T-helper 2 cell treated with Interferon-gamma antibody and Interleukin-4, amounts not matched to agents 5 μg/mL and 100 μg/mL, for 36 hours (primary cell): ENCODE measurements around the gene CNBD2.
"Not testable (repeated sequence)": the region's sequence is repeated elsewhere in the genome, so short reads cannot be mapped to it uniquely, and the experiment has no call there.

Source experiments
- DNase-seq: peaks from one replicate; pipeline ENCODE4 v3.0.0; 2021; ENCODE audit warnings: low spot score
- H3K27ac Mint-ChIP-seq: one replicate; pipeline ENCODE4 v1.8.0; 2021; ENCODE audit warnings: mild to moderate bottlenecking, mixed read lengths
- H3K27me3 Mint-ChIP-seq: one replicate; pipeline ENCODE4 v1.8.0; 2021; ENCODE audit warnings: low read depth, mixed read lengths
- H3K36me3 Mint-ChIP-seq: one replicate; pipeline ENCODE4 v1.8.0; 2021; ENCODE audit warnings: low read depth, mixed read lengths
- H3K4me1 Mint-ChIP-seq: one replicate; pipeline ENCODE4 v1.8.0; 2021; ENCODE audit warnings: low read depth, mixed read lengths
- H3K4me3 Mint-ChIP-seq: one replicate; pipeline ENCODE4 v1.8.0; 2022; ENCODE audit warnings: mild to moderate bottlenecking, moderate library complexity, mixed read lengths
- H3K9me3 Mint-ChIP-seq: one replicate; pipeline ENCODE4 v1.8.0; 2021; ENCODE audit warnings: mixed read lengths

Gene CNBD2

DNA sequence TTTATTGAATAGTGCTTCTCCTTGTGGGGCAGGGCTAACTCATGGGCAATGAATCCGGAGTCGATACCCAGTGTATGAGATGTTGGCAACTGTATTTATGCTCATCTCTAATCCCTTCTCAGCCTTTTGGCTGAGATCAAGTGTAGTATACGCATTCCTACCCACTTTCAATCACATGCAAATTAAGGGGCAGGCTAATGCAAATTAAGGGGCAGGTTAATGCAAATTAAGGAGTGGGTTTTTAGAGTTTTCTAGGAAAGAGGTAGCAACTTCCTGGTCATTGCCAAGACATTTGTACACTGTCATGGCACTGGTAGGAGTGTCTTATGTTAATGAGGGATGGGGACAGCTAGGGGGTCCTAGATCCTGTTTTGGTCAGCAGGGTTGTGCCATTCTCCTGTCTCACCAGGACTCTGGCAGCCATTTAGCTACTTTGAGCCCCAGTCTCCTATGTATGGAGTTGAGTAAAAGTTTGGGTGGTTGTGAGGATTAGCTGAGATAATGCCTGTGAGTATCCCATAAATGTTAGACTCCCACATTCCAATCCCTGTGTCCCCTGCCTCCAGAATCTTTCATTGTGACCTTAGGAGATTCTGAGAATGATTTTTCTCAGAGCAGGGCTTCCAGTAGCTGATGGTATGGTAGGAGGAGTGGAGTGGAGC lies at the start of gene CNBD2:
Gene CNBD2, plus strand, starts transcription at position 612 of the 662 bp plus-strand sequence. CDS start 173 bp downstream, outside the sequence.
- Mint-ChIP-seq H3K27ac (no peak within 1 kb of the TSS), H3K4me1 (peaks cover 7% of the 10 kb centered on the region), H3K9me3 (no peaks in the 10 kb centered on the region), H3K4me3 (no peak within 1 kb of the TSS), H3K36me3 (no peaks in the 10 kb centered on the region), H3K27me3 (peaks cover 3% of the 10 kb centered on the region)
- DNase-seq, result no peak

DNA sequence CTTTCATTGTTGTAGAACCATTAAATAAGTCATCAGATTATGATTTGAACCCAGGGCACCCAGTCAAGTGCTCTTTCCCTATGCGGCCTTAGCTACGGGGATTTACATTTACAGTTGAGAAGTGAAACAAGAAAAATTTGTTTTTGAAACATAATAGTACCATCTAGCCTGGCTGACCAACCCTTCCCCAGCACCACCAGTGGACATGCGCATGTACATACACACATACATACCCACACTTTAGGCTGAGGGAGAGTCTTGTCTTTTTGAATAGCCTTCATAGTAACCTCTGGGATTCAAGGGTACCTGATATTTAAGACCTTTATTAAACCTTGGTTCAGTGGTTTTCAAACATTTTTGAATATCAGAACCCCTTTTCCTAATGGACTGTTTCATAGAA lies 47.9 kb upstream of the CNBD2 start:
- Mint-ChIP-seq H3K9me3 (no peaks in the 10 kb centered on the region), H3K4me3 (no peak overlapping the region), H3K27me3 (no peaks in the 10 kb centered on the region), H3K27ac (no peak overlapping the region), H3K4me1 (no peaks in the 10 kb centered on the region), H3K36me3 (peaks cover 23% of the 10 kb centered on the region)
- DNase-seq, result no peak

DNA sequence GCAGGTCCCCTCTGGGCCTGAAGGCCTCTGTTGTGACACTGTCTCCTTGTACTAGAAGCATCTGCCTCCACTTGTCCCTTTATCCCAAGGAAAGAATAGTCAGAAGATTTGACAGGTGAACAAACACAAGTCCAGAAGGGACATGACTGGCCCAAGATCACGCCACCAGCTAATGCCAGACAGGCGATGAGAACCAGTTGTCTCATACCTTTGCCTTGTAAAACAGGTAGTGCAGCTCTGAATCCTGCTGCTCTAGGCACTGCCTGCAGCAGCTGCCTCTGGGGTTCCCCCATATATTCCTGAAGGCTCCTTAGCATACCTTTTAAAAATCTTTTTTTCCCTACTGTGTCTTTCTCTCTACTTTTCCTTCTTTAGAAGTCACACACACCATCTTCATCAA lies 39.1 kb upstream of the CNBD2 start:
- no peak for DNase-seq
- H3K27ac Mint-ChIP-seq, result no peak overlapping the region
- H3K27me3 Mint-ChIP-seq, result no peaks in the 10 kb centered on the region
- peaks cover 4% of the 10 kb centered on the region for H3K4me1 Mint-ChIP-seq
- no peaks in the 10 kb centered on the region for H3K9me3 Mint-ChIP-seq
- H3K4me3 Mint-ChIP-seq, result no peak overlapping the region
- peaks cover 24% of the 10 kb centered on the region for H3K36me3 Mint-ChIP-seq

DNA sequence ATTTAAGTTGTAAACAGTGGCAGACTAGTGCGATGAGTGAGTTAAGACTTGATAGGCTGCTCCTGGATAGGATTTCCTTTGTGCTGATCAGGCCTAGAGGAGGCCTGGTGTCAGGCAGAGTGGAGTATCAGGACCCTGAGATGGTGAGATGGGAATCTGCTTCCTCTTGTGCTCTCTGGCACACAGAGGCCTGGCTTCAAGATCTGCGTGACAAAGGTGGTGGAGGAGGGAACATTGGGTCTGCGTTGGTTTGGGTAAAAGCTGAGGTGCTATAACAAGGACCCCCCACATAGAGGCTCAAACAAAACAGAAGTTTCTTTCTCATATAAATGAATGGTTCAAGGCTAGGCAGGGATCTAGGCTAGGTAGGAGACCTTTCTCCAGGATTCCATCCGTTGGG lies 34.3 kb upstream of the CNBD2 start:
- no peak overlapping the region for H3K27ac Mint-ChIP-seq
- H3K27me3 Mint-ChIP-seq, result no peaks in the 10 kb centered on the region
- no peak for DNase-seq
- H3K4me1 Mint-ChIP-seq, result peaks cover 12% of the 10 kb centered on the region
- H3K36me3 Mint-ChIP-seq, result peaks cover 28% of the 10 kb centered on the region
- H3K4me3 Mint-ChIP-seq, result no peak overlapping the region
- no peaks in the 10 kb centered on the region for H3K9me3 Mint-ChIP-seq

DNA sequence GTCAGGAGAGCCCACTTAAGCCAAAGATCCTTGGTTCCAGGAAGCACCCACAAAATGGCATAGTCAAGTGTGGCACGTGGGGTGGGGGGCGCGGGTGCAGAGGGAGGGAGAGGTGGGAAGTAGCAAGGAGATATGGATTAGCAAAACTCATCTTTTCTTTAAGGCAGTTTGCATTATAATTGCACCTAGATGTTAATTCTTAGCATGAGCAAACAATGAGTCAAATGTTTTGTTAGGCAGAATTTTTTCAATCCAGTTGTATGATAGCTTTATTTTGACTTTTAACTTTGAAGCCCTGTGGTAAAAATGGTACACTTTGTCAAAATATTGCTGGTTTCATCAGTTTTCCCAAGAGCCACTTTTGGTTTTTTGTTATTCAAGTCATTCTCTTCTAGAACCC lies 29.1 kb upstream of the CNBD2 start:
- Mint-ChIP-seq H3K36me3 (peaks cover 32% of the 10 kb centered on the region), H3K4me3 (no peak overlapping the region), H3K27ac (no peak overlapping the region), H3K4me1 (peaks cover 8% of the 10 kb centered on the region), H3K9me3 (no peaks in the 10 kb centered on the region), H3K27me3 (no peaks in the 10 kb centered on the region)
- no peak for DNase-seq

DNA sequence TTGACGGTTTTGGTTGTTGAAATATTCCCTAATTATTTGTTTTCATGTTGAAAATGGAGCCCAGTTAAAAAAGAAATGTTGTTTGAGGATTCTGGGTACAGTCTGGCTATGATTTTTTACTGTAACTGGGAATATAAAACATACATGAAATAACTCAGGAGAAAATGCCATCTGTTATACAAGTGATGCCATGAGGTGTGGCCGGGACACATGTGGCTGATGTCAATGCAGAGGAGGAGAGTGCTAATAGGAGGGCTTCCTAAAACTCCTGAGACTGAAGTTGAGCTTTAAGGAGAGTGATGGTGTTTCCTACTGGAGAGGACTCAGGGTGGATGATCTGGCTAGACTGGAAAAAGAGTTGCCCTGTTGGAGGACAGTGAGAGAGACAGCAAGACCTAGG lies 26.8 kb upstream of the CNBD2 start:
- DNase-seq, result no peak
- Mint-ChIP-seq H3K27me3 (no peaks in the 10 kb centered on the region), H3K4me3 (no peak overlapping the region), H3K4me1 (no peaks in the 10 kb centered on the region), H3K36me3 (peaks cover 24% of the 10 kb centered on the region), H3K9me3 (no peaks in the 10 kb centered on the region), H3K27ac (no peak overlapping the region)

GRCh38 chr20:35942243-35942642 lies 26.1 kb upstream of the CNBD2 start:
- no peak for DNase-seq
- H3K9me3 Mint-ChIP-seq, result no peaks in the 10 kb centered on the region
- H3K27ac Mint-ChIP-seq, result no peak overlapping the region
- no peak overlapping the region for H3K4me3 Mint-ChIP-seq
- no peaks in the 10 kb centered on the region for H3K27me3 Mint-ChIP-seq
- H3K4me1 Mint-ChIP-seq, result no peaks in the 10 kb centered on the region
- H3K36me3 Mint-ChIP-seq, result peaks cover 25% of the 10 kb centered on the region

GRCh38 chr20:35947489-35947888 lies 20.9 kb upstream of the CNBD2 start:
- H3K4me1 Mint-ChIP-seq, result peaks cover 3% of the 10 kb centered on the region
- H3K27me3 Mint-ChIP-seq, result no peaks in the 10 kb centered on the region
- H3K36me3 Mint-ChIP-seq, result peaks cover 19% of the 10 kb centered on the region
- H3K27ac Mint-ChIP-seq, result no peak overlapping the region
- no peaks in the 10 kb centered on the region for H3K9me3 Mint-ChIP-seq
- H3K4me3 Mint-ChIP-seq, result no peak overlapping the region
- DNase-seq, result peak; percentile 13

DNA sequence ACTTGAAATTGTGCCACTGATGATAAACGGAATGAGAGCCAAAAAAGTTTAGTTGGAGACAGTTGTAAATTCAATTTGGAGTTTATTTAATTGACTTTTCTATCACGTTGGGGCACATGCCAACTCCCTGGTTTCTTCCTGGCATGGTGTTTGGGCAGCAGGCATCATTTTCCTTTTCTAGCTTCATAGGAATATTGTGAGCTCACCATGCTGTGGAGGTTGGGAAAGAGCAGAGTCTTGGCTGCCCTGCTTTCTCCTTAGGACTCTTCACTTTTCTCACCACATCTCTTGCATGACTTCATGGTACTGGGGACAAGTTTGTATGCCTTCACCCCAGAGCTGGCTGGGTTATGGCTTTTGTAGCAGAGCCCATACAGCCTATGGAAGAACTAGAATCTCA lies 20.5 kb upstream of the CNBD2 start:
- DNase-seq, result no peak
- Mint-ChIP-seq H3K9me3 (no peaks in the 10 kb centered on the region), H3K27ac (no peak overlapping the region), H3K36me3 (peaks cover 23% of the 10 kb centered on the region), H3K4me3 (no peak overlapping the region), H3K27me3 (no peaks in the 10 kb centered on the region), H3K4me1 (peaks cover 7% of the 10 kb centered on the region)

GRCh38 chr20:35950093-35950492 lies 18.3 kb upstream of the CNBD2 start:
- H3K4me1 Mint-ChIP-seq, result peaks cover 8% of the 10 kb centered on the region
- no peaks in the 10 kb centered on the region for H3K9me3 Mint-ChIP-seq
- DNase-seq, result no peak
- no peak overlapping the region for H3K4me3 Mint-ChIP-seq
- no peak overlapping the region for H3K27ac Mint-ChIP-seq
- H3K36me3 Mint-ChIP-seq, result peaks cover 29% of the 10 kb centered on the region
- H3K27me3 Mint-ChIP-seq, result no peaks in the 10 kb centered on the region

DNA sequence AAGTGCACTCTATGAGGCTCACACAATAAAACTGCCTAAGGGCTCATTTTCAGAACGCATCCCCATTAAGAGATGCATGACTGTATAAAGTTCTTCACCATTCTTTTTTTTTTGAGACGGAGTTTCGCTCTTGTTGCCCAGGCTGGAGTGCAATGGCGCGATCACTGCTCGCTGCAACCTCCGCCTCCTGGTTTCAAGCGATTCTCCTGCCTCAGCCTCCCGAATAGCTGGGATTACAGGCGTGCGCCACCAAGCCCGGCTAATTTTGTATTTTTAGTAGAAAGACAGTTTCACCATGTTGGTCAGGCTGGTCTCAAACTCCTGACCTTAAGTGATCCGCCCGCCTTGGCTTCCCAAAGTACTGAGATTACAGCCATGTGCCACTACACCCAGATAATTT lies 16.3 kb upstream of the CNBD2 start:
- not testable (repeated sequence) for H3K27me3 Mint-ChIP-seq

GRCh38 chr20:35952480-35953386 lies 15.7 kb upstream of the CNBD2 start:
- peak overlapping the region; percentile 100 for H3K4me3 Mint-ChIP-seq
- H3K36me3 Mint-ChIP-seq, result peaks cover 23% of the 10 kb centered on the region
- no peaks in the 10 kb centered on the region for H3K27me3 Mint-ChIP-seq
- DNase-seq, result no peak
- peaks cover 8% of the 10 kb centered on the region for H3K4me1 Mint-ChIP-seq
- peak overlapping the region; percentile 100 for H3K27ac Mint-ChIP-seq
- no peaks in the 10 kb centered on the region for H3K9me3 Mint-ChIP-seq

More for the DNA sequence above, 16.3 kb upstream of the CNBD2 start:
- Mint-ChIP-seq H3K27ac (peak overlapping the region; percentile 100), H3K4me3 (peak overlapping the region; percentile 100), H3K36me3 (peaks cover 29% of the 10 kb centered on the region)
- not testable (repeated sequence) for DNase-seq, H3K4me1 Mint-ChIP-seq, H3K9me3 Mint-ChIP-seq

DNA sequence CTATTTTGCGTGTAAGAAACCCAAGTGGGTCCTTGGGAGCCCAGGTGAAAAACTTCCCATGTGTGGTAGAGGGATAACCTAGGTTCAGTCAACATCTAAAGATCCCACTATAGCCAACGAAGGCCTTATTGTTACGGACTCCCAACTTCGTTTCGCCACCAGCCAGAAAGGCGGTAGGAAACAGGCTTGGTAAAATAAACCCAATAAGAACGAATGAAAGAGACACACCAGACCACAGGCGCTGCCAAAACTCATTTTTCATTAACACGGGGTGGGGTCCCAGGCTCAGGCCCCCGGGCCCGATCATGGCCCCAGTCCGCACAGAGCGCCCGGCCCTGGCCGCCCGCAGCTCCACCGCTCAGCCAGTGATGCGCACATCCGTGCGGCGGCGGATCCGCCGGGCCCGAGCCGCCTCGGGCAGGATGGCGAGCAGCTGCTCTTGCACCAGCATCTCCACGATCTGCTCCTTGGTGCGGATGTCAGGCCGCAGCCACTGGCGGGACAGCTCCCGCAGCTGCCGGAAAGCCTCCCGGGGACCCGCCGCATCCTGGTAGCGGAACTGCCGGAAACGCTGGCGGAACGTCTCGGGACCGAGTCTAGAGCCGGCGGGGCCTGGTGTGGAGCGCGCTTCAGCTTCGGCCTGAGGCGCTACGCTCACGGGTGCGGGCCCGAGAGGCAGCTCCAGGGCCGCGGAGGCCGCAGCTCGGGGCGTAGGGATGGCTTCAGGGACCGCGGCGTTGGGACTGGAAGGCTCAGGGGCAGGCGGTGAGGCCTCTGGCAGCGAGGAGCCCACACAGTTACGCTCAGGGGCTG lies 14.8 kb upstream of the CNBD2 start:
- peak; percentile 63 for DNase-seq
- Mint-ChIP-seq H3K36me3 (peaks cover 21% of the 10 kb centered on the region), H3K27me3 (no peaks in the 10 kb centered on the region), H3K27ac (peak overlapping the region; percentile 100), H3K4me1 (peaks cover 8% of the 10 kb centered on the region), H3K9me3 (no peaks in the 10 kb centered on the region), H3K4me3 (peak overlapping the region; percentile 100)
